Measurements from ENCODE around the gene GTF2H3.

- TF ChIP-seq EP300 (IDR thresholded peaks at IDR 0.05; ENCODE audit: borderline replicate concordance) (no peak), TEAD4 (IDR thresholded peaks at IDR 0.05) (no peak), YY1 (IDR thresholded peaks at IDR 0.05; ENCODE audit: low read depth) (no peak), NFIC (IDR thresholded peaks at IDR 0.05) (no peak), CEBPB (IDR thresholded peaks at IDR 0.05) (no peak), FOXM1 (IDR thresholded peaks at IDR 0.05; ENCODE audit: borderline replicate concordance, low read depth) (no peak), TCF12 (IDR thresholded peaks at IDR 0.05; ENCODE audit: low read depth) (no peak), RAD21 (IDR thresholded peaks at IDR 0.05; ENCODE audit: low read depth) (no peak), ZBTB7A (IDR thresholded peaks at IDR 0.05; ENCODE audit: low read depth) (no peak)
These were observed 56.7 kb downstream of the GTF2H3 start for GRCh38 chr12:123690191-123690840.
